ENCODE measurements around the gene ANAPC16. TPM values are rescaled to one million over a fixed set of nuclear protein-coding genes. Genes with fewer than 3 reads are reported as not detected.

The ANAPC16 gene
- total RNA-seq, 1 experiment from 2014 or later: 71.1 TPM

DNA sequence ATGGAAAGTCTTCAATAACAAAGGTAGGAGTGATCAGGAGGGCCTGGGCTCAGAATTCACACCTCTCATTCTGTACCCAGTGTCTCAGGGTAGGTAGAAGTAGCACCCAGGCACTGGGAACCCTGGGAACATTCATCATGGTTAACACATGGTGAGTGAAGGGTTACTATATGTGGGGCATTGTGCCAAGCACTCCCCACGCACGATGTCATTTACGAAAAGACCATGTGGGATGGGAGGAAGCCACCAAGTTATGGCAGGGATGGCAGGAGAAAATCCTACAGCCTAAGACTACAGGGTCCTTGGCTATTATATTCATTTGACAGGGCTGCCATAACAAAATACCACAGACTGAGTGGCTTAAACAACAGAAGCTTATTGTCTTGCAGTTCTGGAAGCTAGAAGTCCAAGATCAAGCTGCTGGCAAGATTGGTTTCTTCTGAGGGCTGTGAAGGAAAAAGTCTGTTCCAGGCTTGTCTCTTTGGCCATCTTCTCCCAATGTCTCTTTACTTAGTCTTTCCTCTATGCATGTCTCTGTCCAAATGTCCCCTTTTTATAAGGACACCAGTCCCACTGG is 30.2 kb downstream of the ANAPC16 start:
- intact Hi-C loops (cut with micrococcal nuclease): no loop called here
- RAD21 ChIA-PET (ENCODE audit: low non-redundant PET in 1 of 2, low total read pairs in 2 of 2, uncharacterized antibody in 2 of 2, unreplicated experiment in 2 of 2): no interaction called here
- no peaks in the 10 kb centered on the region for H3K9me3 ChIP-seq (ENCODE audit: control insufficient read depth in 1 of 2, insufficient read depth in 1 of 2, low read depth in 1 of 2, low read length in 2 of 2)
- POLR2A ChIA-PET: interaction anchor here (1.4 to 1.5 kb wide), 2 partner anchors 14 to 28 kb away, joined by 3 to 4 read pairs; partner anchors contain the start of gene DDIT4
- no peak overlapping the region for H3K27ac ChIP-seq (ENCODE audit: low read depth, low read length)
- no peak overlapping the region for H3K4me3 ChIP-seq (replicated peaks in 1 of 2; ENCODE audit: low read depth in 1 of 2, low read length in 2 of 2)
- H3K4me1 ChIP-seq (ENCODE audit: control insufficient read depth in 1 of 2, insufficient read depth in 2 of 2, low read length in 2 of 2): peaks cover 35 to 40% of the 10 kb centered on the region in 2 experiments
- no peaks in the 10 kb centered on the region for H4K20me1 ChIP-seq (ENCODE audit: insufficient read depth)
- no peak overlapping the region for H3K4me2 ChIP-seq (ENCODE audit: low read length)
- BruUV-seq (replicated peaks): no TSS peak
- no peak for DNase-seq (ENCODE audit: low read depth, low spot score)
- H2AFZ ChIP-seq (ENCODE audit: low read depth, low read length, poor library complexity, severe bottlenecking): no peak overlapping the region
- no peak overlapping the region for H3K9ac ChIP-seq (ENCODE audit: low read length)
- no peaks in the 10 kb centered on the region for H3K79me2 ChIP-seq (ENCODE audit: insufficient read depth, low read length)
- ATAC-seq: no peak
- CTCF ChIA-PET: interaction anchor here (1.1 kb wide), 1 partner anchor 9 kb away, joined by 3 read pairs; no protein-coding TSS in a partner anchor
- H3K36me3 ChIP-seq (ENCODE audit: control insufficient read depth in 1 of 2, insufficient read depth in 2 of 2, low read length in 2 of 2): no peaks in the 10 kb centered on the region
- no peaks in the 10 kb centered on the region for H3K9me2 ChIP-seq (ENCODE audit: insufficient read depth)
- no peak for TF ChIP-seq EZH2 (IDR thresholded peaks at IDR 0.05)
- TF ChIP-seq, protein P1, sequence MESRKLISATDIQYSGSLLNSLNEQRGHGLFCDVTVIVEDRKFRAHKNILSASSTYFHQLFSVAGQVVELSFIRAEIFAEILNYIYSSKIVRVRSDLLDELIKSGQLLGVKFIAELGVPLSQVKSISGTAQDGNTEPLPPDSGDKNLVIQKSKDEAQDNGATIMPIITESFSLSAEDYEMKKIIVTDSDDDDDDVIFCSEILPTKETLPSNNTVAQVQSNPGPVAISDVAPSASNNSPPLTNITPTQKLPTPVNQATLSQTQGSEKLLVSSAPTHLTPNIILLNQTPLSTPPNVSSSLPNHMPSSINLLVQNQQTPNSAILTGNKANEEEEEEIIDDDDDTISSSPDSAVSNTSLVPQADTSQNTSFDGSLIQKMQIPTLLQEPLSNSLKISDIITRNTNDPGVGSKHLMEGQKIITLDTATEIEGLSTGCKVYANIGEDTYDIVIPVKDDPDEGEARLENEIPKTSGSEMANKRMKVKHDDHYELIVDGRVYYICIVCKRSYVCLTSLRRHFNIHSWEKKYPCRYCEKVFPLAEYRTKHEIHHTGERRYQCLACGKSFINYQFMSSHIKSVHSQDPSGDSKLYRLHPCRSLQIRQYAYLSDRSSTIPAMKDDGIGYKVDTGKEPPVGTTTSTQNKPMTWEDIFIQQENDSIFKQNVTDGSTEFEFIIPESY (IDR thresholded peaks at IDR 0.05; ENCODE audit: extremely low read depth, insufficient replicate concordance, low read length): no peak
- TF ChIP-seq, protein P2, sequence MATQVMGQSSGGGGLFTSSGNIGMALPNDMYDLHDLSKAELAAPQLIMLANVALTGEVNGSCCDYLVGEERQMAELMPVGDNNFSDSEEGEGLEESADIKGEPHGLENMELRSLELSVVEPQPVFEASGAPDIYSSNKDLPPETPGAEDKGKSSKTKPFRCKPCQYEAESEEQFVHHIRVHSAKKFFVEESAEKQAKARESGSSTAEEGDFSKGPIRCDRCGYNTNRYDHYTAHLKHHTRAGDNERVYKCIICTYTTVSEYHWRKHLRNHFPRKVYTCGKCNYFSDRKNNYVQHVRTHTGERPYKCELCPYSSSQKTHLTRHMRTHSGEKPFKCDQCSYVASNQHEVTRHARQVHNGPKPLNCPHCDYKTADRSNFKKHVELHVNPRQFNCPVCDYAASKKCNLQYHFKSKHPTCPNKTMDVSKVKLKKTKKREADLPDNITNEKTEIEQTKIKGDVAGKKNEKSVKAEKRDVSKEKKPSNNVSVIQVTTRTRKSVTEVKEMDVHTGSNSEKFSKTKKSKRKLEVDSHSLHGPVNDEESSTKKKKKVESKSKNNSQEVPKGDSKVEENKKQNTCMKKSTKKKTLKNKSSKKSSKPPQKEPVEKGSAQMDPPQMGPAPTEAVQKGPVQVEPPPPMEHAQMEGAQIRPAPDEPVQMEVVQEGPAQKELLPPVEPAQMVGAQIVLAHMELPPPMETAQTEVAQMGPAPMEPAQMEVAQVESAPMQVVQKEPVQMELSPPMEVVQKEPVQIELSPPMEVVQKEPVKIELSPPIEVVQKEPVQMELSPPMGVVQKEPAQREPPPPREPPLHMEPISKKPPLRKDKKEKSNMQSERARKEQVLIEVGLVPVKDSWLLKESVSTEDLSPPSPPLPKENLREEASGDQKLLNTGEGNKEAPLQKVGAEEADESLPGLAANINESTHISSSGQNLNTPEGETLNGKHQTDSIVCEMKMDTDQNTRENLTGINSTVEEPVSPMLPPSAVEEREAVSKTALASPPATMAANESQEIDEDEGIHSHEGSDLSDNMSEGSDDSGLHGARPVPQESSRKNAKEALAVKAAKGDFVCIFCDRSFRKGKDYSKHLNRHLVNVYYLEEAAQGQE (IDR thresholded peaks at IDR 0.05; ENCODE audit: low read depth): no peak
- no peaks in the 10 kb centered on the region for H3K27me3 ChIP-seq (ENCODE audit: insufficient read depth, low read length)
